ENCODE results near the gene CCDC89. TPM values are rescaled to one million over a fixed set of nuclear protein-coding genes. Genes with fewer than 3 reads are reported as not detected.

The CCDC89 gene
- total and polyA plus RNA-seq, 2 of the 13 experiments (the other 11 are each of a cell fraction or from before 2014, with no cell fraction given): 0.13 to 0.38 TPM

DNA sequence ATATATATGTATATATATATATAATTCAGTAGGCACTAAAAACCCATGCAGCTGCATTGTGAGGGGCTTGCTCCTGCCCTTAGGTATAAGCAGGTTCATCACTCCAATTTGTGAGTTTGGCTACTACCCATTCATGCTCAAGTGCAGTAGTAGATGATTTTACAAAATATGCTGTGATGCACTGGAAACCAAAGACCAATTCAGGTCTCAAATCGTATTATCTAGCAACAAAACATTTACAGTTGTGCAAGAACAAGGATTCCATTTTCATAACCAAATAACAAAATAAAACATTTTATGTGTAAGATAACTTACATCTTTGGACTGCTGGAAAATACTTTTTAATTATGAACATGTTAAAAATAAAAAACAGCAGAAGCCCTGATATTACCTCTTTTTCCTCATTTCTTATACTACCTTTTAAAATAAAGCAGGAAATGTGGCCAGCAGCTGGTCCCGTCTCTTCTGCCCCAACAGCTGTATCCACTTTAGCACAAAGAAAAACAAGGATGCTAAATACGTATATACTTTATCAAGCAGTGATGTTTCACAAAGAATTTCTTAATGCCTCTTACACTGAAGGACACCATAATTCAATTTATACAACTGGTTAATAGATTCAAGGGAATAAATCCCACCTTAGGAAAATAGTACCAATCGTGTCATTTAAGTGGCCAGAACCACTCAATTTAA, 23.9 kb downstream of the CCDC89 start:
- TF ChIP-seq ZNF24 (IDR thresholded peaks at IDR 0.05) (no peak), NR2F2 (IDR thresholded peaks at IDR 0.05; ENCODE audit: borderline replicate concordance, low read depth) (no peak), MED8 (CRISPR knock-in tag; IDR thresholded peaks at IDR 0.05; ENCODE audit: insufficient replicate concordance) (no peak), ZNF749 (CRISPR knock-in tag; IDR thresholded peaks at IDR 0.05; ENCODE audit: borderline replicate concordance) (no peak), ZNF780A (CRISPR knock-in tag; IDR thresholded peaks at IDR 0.05) (no peak), HOXD1 (CRISPR knock-in tag; IDR thresholded peaks at IDR 0.05) (no peak), SOX13 (IDR thresholded peaks at IDR 0.05) (no peak), SOX13 (CRISPR knock-in tag; conservative IDR thresholded peaks at IDR 0.05 in 1 of 2, IDR thresholded peaks at IDR 0.05 in 1 of 2) (no peak), FOXM1 (CRISPR knock-in tag; IDR thresholded peaks at IDR 0.05) (no peak), ZNF12 (CRISPR knock-in tag; IDR thresholded peaks at IDR 0.05) (no peak), ZSCAN25 (CRISPR knock-in tag; IDR thresholded peaks at IDR 0.05) (no peak), NR3C1 (CRISPR knock-in tag; IDR thresholded peaks at IDR 0.05) (no peak)
- TF ChIP-seq, protein P1, sequence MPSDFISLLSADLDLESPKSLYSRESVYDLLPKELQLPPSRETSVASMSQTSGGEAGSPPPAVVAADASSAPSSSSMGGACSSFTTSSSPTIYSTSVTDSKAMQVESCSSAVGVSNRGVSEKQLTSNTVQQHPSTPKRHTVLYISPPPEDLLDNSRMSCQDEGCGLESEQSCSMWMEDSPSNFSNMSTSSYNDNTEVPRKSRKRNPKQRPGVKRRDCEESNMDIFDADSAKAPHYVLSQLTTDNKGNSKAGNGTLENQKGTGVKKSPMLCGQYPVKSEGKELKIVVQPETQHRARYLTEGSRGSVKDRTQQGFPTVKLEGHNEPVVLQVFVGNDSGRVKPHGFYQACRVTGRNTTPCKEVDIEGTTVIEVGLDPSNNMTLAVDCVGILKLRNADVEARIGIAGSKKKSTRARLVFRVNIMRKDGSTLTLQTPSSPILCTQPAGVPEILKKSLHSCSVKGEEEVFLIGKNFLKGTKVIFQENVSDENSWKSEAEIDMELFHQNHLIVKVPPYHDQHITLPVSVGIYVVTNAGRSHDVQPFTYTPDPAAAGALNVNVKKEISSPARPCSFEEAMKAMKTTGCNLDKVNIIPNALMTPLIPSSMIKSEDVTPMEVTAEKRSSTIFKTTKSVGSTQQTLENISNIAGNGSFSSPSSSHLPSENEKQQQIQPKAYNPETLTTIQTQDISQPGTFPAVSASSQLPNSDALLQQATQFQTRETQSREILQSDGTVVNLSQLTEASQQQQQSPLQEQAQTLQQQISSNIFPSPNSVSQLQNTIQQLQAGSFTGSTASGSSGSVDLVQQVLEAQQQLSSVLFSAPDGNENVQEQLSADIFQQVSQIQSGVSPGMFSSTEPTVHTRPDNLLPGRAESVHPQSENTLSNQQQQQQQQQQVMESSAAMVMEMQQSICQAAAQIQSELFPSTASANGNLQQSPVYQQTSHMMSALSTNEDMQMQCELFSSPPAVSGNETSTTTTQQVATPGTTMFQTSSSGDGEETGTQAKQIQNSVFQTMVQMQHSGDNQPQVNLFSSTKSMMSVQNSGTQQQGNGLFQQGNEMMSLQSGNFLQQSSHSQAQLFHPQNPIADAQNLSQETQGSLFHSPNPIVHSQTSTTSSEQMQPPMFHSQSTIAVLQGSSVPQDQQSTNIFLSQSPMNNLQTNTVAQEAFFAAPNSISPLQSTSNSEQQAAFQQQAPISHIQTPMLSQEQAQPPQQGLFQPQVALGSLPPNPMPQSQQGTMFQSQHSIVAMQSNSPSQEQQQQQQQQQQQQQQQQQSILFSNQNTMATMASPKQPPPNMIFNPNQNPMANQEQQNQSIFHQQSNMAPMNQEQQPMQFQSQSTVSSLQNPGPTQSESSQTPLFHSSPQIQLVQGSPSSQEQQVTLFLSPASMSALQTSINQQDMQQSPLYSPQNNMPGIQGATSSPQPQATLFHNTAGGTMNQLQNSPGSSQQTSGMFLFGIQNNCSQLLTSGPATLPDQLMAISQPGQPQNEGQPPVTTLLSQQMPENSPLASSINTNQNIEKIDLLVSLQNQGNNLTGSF (CRISPR knock-in tag; IDR thresholded peaks at IDR 0.05): no peak
- Histone ChIP-seq H3K9ac (ENCODE audit: insufficient read depth, low read depth, low read length) (peak overlapping the region; percentile 98), H2AFZ (ENCODE audit: low read length) (no peak overlapping the region), H3K79me2 (ENCODE audit: insufficient read depth, low read length) (peaks cover 64% of the 10 kb centered on the region), H3K27me3 (ENCODE audit: control insufficient read depth in 1 of 2, insufficient read depth in 2 of 2, low read length in 2 of 2) (no peaks in the 10 kb centered on the region; a peak in 1 of 5 replicates), H3K9me3 (ENCODE audit: low read length) (no peaks in the 10 kb centered on the region), H3K36me3 (replicated peaks in 1 of 2; ENCODE audit: control insufficient read depth in 1 of 2, insufficient read depth in 2 of 2, low read length in 2 of 2) (peaks cover 0 to 8% of the 10 kb centered on the region in 2 experiments; a peak in 1 of 5 replicates), H3K4me1 (ENCODE audit: insufficient read depth, low read length) (peaks cover 52% of the 10 kb centered on the region), H4K20me1 (ENCODE audit: insufficient read depth, low read length) (peaks cover 29% of the 10 kb centered on the region), H3K4me3 (replicated peaks in 1 of 3; ENCODE audit: insufficient read depth in 1 of 3, low read depth in 2 of 3, low read length in 3 of 3) (peak overlapping the region; percentile 72 to 95 (median 86); a peak in 5 of 6 replicates), H3K27ac (ENCODE audit: extremely low read length, insufficient read depth, low read length) (no peak overlapping the region), H3K4me2 (ENCODE audit: low read depth, low read length) (peak overlapping the region; percentile 88)
- FAIRE-seq (no peak), ATAC-seq (no peak), DNase-seq (ENCODE audit: low spot score) (no peak)
- intact Hi-C loops (cut with micrococcal nuclease; ENCODE audit: unreplicated experiment) (no loop called here), in situ Hi-C loops (cut with HindIII; ENCODE audit: extremely low pct_ligation_motif_present, low pct_unique_long_range_greater_than_20kb) (no loop called here)
- BruUV-seq (replicated peaks): no TSS peak
- POLR2A ChIA-PET: interaction anchor here (2.6 to 10.0 kb wide), 2 partner anchors 8 to 12 kb away, joined by 7 to 112 read pairs; partner anchors contain the start of gene TMEM126A
- CTCF ChIA-PET (ENCODE audit: low intra/inter-chr PET ratio, low total read pairs): no interaction called here
- WGBS (ENCODE audit: low lambda C conversion rate): 14% methylated on average over 4 of the region's 4 CpGs

All from HepG2 (cell line).